IPS DF 4.7 (cell line): ENCODE data around the gene TPM4.

Experiments used
- DNase-seq: peaks from one replicate; pipeline ENCODE4 v3.0.0-alpha.2; 2013; ENCODE audit warnings: low spot score; ENCODE audit errors: extremely low read depth

TPM4 gene

GRCh38 chr19:16125737-16126495 lies 49.6 kb downstream of the TPM4 start:
- DNase-seq: no peak

DNA sequence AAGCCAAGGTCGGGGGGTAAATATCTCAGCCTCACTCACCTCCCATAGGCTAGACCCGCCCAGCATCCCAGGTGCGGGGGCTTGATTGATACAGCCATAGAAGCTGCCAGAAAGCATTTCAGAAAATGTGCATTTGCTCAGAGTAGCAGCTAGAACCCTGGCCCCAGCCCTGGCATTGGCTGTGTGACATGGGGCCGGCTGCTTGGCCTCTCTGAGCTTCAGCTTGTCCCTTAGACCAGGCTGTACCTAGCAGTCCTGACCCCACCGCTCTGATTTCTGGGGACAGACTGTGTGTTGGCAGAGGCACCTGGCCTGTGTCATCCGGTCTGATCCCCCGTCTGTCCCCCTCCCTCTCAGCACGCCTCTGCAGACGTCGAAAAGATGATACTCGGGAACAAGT lies 50.8 kb downstream of the TPM4 start:
- DNase-seq: no peak

GRCh38 chr19:16127776-16128371 lies 51.6 kb downstream of the TPM4 start:
- DNase-seq: no peak

- DNase-seq: no peak
Observed at GRCh38 chr19:16131648-16132047, 55.4 kb downstream of the TPM4 start.

DNA sequence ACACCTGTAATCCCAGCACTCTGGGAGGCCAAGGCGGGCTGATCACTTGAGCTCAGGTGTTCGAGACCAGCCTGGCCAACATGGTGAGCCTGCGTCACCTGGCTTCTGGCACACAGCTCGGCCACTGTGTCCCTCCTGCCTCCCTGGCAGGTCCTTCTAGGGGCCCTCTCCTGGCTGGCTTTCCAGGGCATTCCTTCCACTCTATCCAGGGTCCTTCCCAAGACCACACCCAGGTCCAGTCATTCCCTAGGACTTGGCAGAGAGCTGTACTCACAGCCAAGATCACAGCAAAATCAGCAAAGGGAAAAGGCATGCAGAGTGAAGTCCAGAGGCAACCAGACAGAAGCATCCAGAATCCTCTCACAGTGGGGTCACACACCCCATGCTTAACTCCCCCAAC lies 57.5 kb downstream of the TPM4 start:
- no peak for DNase-seq

- DNase-seq: no peak
Observed at GRCh38 chr19:16134510-16134909, 58.2 kb downstream of the TPM4 start.

DNA sequence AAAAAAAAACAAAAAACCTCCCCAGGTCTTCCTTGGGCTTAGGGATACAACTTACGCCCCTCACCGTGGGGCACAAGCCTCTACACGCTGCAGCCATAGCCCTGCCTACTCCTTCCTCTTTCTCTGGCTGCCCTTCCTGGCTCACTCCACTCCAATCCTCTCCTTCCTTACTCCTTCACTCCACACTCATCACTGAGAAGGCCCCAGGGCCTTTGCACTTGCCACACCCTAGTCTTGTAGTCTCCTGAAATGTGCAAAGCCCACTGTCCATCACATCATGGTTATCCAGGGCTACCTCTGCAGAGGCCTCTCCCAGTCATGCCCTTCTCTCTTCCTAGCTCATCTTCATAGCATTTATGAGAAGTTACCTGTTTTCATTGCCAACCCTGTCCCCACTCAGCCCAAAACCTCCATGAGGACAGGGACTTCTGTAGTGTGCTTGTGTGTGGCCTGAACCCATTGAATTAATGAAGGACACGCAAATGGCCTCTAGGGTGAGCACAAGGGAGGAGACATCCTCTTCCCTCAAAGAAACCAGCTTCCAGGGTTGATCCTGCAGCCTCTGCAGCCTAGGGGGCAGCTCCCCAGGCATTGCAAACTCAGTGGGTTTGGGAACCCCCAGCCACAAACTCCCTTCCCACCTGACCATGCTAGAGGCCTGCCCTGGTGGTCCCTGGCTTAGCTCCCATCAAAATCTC lies 59.3 kb downstream of the TPM4 start:
- no peak for DNase-seq

GRCh38 chr19:16136185-16136999 lies 60.1 kb downstream of the TPM4 start:
- no peak for DNase-seq

GRCh38 chr19:16139752-16140151 lies 63.5 kb downstream of the TPM4 start:
- no peak for DNase-seq

GRCh38 chr19:16141043-16141442 lies 64.7 kb downstream of the TPM4 start:
- DNase-seq: no peak

GRCh38 chr19:16142032-16142580 lies 65.8 kb downstream of the TPM4 start:
- no peak for DNase-seq

GRCh38 chr19:16143399-16144215 lies 67.3 kb downstream of the TPM4 start, which contains the start of gene HSH2D:
Gene HSH2D (plus strand): TSS chr19:16143685. CDS start chr19:16148751, 5,066 bp downstream.
- peak; percentile 38 for DNase-seq

DNA sequence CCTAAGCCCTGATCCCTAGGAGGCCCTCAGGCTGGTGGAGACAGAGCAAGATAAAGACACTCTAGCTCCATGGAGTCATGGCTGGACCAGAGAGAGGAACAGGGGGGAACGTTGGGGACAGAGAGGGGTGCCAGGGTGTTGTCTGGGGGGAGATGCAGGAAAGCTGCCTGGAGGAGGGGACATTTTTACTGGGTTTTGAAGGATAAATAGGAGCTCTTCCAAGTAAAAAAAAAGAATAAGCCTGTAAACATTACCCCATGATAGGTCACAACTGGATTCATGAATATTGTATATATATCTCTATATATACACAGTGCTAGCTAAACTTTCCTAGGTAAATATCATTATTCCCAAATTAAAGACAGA lies 67.9 kb downstream of the TPM4 start:
- DNase-seq: no peak

- no peak for DNase-seq
Observed at GRCh38 chr19:16146112-16146511, 69.8 kb downstream of the TPM4 start.

GRCh38 chr19:16148443-16149229 lies 72.3 kb downstream of the TPM4 start:
- DNase-seq: no peak
